GM12801 (cell line): ENCODE data around the gene PRSS56.

Experiments used
- TF ChIP-seq, protein P1 (sequence below): IDR thresholded peaks from one replicate; pipeline ENCODE4 v1.5.1; 2011; ENCODE audit warnings: control low read depth; ENCODE audit not compliant: insufficient read length; ENCODE audit errors: extremely low read depth

The PRSS56 gene

DNA sequence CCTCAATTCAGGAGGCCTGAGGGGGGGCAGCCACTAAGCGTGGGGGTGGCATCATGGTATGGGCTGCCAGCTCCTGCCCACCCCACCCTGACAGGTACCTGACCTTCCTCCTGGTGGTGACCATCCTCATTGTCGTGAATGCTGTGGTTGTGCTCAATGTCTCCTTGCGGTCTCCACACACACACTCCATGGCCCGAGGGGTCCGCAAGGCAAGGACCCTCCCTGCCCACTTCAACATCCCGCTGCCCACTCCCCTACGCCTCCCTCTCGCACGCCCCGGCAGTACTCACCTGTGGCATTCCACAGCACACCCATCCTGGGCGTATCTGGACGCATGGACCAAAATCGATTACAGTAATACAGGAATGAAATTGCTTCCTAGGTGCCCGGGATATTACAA is 23.3 kb downstream of the PRSS56 start:
- TF ChIP-seq, protein P1, sequence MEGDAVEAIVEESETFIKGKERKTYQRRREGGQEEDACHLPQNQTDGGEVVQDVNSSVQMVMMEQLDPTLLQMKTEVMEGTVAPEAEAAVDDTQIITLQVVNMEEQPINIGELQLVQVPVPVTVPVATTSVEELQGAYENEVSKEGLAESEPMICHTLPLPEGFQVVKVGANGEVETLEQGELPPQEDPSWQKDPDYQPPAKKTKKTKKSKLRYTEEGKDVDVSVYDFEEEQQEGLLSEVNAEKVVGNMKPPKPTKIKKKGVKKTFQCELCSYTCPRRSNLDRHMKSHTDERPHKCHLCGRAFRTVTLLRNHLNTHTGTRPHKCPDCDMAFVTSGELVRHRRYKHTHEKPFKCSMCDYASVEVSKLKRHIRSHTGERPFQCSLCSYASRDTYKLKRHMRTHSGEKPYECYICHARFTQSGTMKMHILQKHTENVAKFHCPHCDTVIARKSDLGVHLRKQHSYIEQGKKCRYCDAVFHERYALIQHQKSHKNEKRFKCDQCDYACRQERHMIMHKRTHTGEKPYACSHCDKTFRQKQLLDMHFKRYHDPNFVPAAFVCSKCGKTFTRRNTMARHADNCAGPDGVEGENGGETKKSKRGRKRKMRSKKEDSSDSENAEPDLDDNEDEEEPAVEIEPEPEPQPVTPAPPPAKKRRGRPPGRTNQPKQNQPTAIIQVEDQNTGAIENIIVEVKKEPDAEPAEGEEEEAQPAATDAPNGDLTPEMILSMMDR = no peak

DNA sequence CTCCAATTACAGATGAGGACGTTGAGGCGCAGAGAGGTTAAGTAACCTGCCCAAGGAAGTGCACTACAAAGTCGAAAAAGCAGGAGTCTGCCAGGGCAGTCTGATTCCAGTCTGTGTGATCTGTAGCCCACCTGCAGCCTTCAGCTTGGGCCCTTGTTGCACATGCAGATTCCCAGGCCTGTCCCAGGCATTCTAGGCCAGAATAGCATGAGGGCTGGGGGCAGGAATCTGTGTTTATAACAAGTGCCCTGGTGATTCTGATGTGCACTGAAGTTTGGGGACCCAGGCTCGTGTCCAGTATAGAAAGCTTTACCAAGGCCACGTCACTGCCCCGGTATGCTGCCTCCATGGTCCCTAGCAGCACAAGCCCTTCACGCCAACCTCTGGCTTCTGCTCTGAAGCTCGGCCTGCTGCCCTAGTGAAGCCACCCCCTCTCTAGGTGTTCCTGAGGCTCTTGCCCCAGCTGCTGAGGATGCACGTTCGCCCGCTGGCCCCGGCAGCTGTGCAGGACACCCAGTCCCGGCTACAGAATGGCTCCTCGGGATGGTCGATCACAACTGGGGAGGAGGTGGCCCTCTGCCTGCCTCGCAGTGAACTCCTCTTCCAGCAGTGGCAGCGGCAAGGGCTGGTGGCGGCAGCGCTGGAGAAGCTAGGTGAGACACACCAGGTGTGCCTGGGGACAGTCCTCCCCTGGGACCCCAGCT is 23.9 kb downstream of the PRSS56 start:
- TF ChIP-seq, protein P1 = no peak

DNA sequence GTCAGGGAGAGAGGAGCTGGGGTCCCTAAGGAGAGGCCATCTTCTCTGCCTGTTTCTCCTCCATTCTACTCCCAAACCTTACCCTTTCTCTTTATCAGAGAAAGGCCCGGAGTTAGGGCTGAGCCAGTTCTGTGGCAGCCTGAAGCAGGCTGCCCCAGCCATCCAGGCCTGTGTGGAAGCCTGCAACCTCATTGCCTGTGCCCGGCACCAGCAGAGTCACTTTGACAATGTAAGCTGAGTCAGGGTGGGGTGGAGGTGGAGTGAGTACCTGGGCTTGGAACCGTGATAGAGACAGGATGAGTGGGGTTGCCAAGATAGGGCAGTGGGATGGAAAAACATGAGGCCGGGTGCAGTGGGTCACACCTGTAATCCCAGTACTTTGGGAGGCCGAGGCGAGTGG is 24.5 kb downstream of the PRSS56 start:
- TF ChIP-seq, protein P1 = no peak

DNA sequence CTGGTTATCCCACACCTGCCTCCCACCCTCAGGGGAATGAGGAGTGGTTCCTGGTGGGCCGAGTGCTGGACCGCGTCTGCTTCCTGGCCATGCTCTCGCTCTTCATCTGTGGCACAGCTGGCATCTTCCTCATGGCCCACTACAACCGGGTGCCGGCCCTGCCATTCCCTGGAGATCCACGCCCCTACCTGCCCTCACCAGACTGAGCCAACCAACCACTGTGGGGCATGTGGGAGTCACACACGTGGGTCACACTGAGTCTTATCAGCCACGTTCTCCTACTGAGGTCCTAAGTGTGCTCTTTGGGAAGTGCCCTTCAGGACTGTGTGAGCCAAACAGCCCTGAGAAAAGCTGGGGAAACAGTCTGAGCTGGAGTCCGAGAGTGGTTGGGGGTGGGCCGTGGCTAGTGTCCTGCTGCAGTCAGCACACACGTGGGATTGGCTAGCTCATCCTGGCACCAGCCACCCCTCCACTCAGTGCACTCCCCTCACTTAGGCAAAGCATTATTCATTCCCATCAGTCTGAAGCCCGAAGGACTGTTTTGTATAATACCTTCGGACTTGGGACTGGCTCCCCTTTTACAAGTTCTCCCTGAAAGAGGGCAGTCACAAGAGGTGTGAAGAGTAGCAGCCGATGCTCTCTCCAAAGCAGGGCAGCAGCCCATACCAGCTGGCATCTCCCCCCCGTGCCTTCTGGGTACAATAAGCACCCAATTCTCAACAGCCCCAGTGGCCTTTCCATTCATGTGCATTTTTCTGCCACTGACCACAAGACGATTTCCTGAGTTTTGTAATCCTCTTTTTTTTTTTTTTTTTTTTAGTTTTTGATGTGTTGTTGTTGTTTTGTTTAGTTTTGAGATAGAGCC is 25.6 kb downstream of the PRSS56 start:
- TF ChIP-seq, protein P1 = no peak

DNA sequence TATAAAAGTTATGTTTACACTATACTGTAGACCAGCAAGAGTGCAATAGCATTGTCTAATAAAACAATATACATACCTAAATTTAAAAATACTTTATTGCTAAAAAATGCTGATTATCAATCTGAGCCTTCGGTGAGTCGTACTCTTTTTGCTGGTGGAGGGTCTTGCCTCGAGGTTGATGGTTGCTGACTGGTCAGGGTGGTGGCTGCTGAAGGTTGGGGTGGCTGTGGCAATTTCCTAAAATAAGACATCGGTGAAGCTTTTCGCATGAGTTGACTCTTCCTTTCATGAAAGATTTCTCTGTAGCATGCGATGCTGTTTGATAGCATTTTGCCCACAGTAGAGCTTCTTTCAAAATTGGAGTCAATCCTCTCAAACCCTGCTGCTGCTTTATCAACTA is 27.8 kb downstream of the PRSS56 start:
- TF ChIP-seq, protein P1 = no peak

DNA sequence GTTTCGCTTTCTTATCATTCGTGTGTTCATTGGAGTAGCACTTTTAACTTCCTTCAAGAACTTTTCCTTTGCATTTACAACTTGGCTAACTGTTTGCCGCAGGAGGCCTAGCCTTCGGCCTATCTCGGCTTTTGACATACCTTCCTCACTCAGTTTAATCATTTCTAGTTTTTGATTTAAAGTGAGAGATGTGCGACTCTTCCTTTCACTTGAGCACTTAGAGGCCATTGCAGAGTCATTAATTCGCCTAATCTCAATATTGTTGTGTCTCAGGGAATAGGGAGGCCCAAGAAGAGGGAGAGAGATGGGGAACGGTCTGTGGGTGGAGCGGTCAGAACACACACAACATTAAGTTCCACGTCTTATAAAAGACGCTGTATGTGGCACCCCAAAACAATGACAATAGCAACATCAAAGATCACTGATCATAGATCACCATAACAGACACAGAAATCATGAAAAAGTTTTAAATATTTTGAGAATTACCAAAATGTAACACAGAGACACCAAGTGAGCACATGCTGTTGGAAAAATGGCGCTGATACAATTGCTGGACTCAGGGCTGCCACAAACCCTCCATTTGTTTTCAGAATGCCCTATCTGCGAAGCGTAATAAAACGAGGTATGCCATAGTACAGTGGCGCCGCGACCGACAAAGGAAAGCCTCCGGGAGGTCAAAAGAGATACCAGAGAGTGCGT is 29.6 kb downstream of the PRSS56 start:
- TF ChIP-seq, protein P1 = no peak
